ENCODE data around the gene FEM1B.

The FEM1B gene

DNA sequence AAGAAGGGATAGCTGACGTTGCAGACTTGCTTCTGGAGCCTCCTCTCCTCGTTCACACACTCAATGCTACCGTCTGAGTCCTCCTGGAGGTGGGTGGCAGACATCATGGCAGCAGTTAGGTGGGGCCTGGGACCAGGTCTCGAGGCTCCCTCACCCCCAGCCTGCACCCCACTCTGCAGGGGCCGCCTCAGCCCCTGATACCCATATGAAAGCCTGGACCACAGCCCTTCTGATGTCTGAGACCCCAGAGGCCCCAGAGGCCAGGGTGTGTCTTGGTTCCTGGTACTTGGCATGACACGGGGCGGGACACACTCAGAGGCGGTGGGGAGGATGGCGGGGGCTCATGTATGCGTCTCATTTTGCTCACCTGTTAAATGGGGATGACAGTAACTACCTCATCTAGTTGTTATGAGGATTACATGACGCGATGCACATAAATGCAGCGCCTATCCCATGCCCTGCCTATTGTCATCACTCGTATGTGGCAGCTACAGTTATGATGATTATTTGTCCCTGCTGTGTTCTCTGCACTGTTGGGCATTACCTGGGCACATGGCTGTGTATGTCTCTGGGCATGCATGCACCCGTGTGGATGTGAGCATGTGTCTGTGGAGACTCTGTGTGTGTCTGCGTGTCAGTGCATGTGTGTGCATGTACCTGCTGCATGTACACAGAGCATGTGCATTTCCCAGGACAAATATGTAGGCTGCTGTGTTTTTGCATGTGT is 39.9 kb downstream of the FEM1B start:
- no peak for DNase-seq (ENCODE audit: extremely low spot score, insufficient read length, low read depth)
- no peak for FAIRE-seq

GRCh38 chr15:68318008-68318835 is 40.7 kb downstream of the FEM1B start:
- FAIRE-seq (no peak), DNase-seq (ENCODE audit: extremely low spot score, insufficient read length, low read depth) (no peak)

DNA sequence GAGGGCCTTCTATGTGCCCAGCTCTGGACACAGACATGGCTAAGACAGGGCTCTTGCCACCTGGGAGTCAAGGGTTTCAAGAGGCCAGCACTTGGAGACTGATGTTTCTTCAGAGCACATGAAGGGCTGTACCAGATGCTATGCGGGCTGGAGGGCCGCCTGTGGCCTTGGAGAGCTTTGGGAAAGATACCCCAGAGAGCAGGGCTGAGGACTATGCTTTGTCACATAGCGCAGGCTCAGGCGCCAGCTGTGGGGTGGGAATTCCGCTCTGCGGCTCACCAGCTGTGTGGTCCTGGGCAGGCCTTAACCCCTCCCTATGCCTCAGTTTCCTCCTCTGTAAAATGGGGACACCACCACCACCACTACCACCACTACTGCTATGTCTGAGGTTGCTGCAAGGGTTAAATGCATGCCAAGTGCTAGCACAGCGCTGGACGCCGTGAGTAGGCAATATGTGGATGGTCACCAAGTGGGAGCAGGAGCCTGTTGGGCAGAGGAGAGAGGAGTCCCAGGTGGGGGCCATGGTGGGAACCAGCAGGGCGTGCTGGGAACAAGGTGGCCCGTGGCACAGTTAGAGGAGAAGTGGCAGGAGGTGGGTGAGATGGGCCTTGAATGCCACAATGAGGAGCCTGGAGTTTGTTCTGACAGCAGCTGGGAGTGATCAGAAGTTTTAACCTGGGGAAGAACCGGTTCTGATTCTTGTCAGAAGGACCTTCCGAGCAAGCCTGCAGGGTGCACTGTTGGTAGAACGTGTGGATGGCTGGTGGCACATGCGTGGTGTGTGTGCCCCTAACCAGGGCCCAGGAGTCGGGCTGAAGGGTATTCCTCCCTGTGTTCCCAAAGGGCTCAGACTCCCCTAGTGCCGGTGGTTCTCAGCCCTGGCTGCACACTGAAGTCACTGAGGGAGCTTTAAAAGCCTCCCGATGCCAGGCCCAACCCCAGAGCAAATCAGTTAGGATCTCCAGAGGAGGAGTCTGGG is 41.7 kb downstream of the FEM1B start:
- DNase-seq (ENCODE audit: extremely low spot score, insufficient read length, low read depth) (no peak), FAIRE-seq (no peak)

- FAIRE-seq (no peak), DNase-seq (ENCODE audit: extremely low spot score, insufficient read length, low read depth) (no peak)
Measured at GRCh38 chr15:68319997-68320396, 42.5 kb downstream of the FEM1B start.

DNA sequence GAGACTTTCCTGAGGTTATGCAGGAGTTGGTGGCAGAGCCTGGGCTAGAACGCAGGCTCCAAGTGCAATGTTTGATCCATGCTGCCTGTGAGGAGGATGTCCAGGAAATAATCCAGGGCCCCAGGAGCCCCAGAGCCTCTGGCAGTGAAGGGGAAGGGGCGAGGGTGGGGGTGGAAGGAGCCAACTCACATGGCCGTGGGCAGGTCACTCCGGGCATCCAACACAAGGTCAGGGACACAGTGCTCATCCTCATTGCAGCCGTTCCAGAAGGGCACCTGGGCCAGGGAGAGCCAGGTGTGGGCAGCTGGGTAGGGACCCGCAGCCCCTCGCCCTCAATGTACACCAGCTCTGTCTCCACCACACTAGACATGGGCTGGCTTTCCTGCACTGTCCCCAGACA is 43.7 kb downstream of the FEM1B start:
- FAIRE-seq = no peak

DNA sequence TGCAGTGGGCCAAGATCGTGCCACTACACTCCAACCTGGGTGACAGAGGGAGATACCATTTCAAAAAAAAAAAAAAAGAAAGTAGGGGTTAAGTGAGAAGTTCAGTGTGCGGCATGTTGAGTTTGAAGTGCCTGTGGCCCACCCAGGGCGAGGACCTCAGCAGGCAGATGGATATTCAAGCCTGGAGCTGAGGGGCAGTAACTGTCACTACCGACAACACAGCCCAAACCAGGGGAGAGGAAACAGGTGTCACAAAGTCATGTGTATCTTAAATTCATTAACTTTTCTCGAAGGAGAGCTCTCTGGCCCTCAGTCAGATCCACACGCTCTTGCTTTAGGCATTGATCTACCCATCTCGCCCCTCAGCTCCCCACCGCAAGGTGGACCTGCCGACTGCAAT is 45.3 kb downstream of the FEM1B start:
- no peak for DNase-seq (ENCODE audit: extremely low spot score, insufficient read length, low read depth)
- FAIRE-seq = no peak

More for the DNA sequence above, 43.7 kb downstream of the FEM1B start:
- no peak for DNase-seq (ENCODE audit: extremely low spot score, insufficient read length, low read depth)

DNA sequence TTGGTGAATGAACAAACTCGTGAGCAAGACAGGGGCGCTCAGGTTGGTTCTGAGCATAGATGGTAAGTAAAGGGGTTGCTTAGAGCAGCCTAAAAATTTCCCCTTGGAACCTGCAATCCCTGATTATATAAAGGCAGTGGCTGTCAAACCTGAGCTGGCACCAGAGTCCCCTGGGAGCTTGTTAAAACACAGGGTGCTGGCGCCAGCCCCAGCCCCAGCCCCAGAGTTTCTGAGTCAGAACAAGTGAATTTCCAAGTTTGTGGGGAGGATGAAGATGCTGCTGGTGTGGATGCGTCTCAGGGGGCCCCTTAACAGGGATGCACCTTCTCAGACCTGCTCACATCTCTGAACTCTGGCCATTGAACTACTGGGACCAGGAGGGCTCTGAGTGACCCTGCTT is 48.2 kb downstream of the FEM1B start:
- FAIRE-seq (no peak), DNase-seq (ENCODE audit: extremely low spot score, insufficient read length, low read depth) (no peak)

- DNase-seq (ENCODE audit: extremely low spot score, insufficient read length, low read depth) (no peak), FAIRE-seq (no peak)
Measured at GRCh38 chr15:68326711-68327354, 49.3 kb downstream of the FEM1B start.

DNA sequence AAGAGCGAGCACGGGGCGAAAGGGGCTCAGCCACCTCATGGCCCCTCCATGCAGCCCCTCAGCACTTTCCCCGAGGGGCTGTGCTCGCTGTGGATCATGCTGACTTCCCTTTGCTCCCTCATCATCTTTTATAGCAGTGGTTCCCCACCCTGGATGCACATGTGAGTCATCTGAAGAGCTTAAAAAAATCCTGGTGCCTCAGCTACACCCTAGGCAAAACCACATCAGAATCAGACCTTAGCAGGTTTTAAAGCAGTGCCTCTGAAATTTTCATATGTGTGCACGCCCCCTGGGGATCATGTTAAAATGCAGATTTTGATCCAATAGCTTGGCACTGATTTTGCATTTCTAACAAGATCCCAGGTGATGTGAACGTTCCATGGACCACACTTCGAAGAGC is 50.9 kb downstream of the FEM1B start:
- DNase-seq (ENCODE audit: extremely low spot score, insufficient read length, low read depth) (no peak), FAIRE-seq (no peak)

- no peak for FAIRE-seq
- DNase-seq (ENCODE audit: extremely low spot score, insufficient read length, low read depth) = no peak
Measured at GRCh38 chr15:68328964-68329363, 51.4 kb downstream of the FEM1B start.

DNA sequence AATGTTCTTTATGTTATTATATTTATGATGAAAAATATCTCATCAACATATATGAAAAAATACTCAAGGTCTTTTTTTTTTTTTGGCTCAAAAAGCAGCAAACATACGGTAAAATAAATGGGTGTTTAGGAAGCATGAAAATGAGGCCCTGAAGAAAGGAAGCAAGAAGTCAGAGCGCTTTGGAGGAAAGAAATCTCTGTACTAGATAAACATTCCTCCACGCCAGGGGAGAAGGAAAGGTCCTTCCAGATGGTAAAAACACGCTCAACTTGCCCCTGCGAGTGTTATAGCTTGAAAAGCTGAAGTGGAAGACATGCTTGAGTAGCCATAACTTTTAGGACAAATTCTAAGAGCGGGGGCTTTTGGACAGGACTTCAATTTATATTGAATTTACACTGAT is 52.9 kb downstream of the FEM1B start:
- FAIRE-seq = no peak
- no peak for DNase-seq (ENCODE audit: extremely low spot score, insufficient read length, low read depth)

DNA sequence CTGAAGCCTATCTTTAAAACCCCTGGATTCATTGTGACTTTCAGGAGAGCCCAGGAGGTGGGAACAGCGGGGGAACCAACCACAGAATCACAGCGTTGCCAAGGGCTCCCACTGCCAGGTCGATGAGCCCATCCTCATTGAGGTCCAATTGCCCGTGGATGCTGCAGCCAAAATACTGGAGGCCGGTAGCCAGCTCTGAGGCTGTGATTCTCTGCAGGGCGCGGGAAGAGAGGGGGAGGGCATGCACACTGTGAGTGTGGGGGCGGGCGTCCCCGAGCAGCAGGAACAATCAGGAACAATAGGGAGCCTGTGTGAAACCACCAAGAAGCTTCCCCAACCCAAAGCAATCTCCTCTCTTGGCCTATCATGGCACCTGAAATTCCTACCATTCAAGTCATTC is 53.4 kb downstream of the FEM1B start:
- no peak for FAIRE-seq

DNA sequence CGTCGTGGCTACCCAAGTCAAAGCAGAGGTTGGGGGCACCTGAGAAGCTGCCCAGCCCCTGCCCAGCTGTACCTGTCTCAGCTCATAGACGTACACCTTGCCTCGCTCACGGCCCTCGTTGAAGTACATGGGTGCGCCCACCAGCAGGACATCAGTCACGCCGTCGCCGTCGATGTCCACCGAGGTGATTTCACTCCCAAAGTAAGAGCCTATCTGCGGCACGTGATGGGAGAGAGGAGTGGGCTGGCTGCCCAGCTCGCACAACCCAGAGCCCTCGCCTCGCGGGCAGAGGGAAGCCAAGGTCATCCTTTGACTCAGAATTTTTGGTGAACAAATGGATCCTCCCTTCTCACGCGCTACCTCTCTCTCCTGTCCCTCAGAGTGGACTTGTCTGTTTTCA is 54.7 kb downstream of the FEM1B start:
- no peak for FAIRE-seq

More for the DNA sequence above, 53.4 kb downstream of the FEM1B start:
- no peak for DNase-seq (ENCODE audit: extremely low spot score, insufficient read length, low read depth)

DNA sequence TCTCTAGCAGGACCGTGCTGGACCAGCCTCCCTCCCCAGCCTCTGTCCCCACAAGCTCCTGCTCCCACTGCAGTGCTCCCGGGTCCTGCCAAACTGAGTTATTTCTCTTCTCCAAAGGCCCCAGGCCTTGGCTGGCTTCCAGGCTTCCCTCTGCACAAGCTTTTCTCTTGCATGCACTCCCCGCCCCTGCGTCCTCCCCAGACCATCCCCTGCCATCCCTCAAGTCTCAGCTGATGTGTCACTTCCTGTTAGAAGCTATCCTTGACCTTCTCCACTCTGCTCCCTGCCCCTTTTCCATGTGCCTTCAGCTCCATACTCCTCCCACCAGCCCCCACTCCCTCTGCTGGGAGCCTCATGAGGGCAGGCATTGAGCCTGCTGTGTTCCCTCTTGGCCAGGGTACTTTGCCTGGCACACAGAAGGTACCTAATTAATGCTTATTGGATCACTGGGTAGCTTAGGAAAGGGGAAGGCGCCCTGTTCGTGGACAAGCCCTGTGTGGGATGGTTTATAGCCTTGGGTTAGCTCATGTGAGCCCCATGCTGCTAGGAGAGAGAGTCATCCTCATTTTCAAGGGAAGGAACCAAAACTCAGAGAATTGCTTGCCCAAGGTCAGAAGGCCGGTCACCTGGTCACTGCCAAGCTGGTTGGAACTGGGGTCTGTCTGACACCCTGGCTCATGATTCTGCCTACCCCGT is 56.4 kb downstream of the FEM1B start:
- FAIRE-seq (no peak), DNase-seq (ENCODE audit: extremely low spot score, insufficient read length, low read depth) (no peak)

More for the DNA sequence above, 54.7 kb downstream of the FEM1B start:
- DNase-seq (ENCODE audit: extremely low spot score, insufficient read length, low read depth) = no peak

DNA sequence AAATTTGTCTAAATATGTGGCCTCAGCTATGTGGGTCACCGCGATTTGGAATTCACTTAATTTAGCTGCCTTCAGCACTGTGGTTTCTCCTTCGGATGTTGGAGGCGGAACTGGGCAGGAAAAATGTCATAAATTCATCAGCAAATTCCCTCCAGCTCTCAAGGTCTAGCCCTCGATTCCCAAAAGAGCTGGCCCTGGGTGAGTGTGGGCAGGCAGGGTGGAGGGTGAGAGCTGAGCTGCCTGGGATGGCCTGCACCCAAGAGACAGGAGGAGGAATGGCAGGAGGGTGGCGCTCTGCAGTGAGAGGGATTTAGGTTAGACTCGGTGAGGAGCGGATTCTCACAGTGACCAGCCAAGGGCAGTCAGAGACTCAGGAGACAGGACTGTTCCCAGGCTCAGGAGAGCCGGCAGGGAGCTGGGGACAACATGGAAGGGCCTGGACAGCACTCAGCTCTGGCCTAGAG is 57.1 kb downstream of the FEM1B start:
- no peak for FAIRE-seq
- no peak for DNase-seq (ENCODE audit: extremely low spot score, insufficient read length, low read depth)

DNA sequence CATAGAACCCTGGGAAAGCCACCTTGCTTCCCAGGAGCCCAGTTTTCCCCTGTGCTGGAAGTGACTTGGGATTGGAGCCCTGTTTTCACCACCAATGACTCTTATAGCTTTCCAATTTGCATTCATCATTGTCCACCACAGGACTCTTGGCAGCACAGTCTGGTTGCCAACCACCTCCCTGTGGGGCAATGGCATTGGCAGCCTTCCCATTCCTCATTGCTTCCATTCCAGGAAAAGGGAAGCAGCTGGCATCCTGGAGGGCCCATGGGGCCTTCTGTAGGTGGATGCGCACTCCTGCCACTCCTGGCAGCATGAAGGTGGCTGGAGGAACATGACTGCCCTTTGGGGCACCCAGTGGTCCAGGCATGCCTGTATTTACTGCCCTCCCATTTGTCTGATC is 57.7 kb downstream of the FEM1B start:
- DNase-seq (ENCODE audit: extremely low spot score, insufficient read length, low read depth) (no peak), FAIRE-seq (no peak)

DNA sequence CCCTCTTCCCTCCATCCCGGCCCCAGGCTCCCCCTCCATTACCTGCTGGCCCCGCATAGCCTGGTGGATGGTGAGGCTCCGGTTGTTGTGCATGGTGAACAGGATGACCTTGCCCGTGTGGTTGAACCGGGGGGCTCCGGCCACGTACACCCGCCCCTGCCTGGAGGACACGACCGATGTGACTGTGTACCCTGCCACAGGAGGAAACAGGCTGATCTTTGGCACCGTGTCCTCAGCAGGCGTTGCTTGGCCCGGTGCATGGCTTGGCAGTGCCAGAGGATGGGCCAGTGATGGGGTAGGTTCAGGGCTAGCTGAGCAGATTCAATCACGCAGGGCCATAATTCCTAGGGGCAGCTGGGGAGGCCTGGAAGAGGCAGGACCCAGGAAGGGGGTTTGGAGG is 58.1 kb downstream of the FEM1B start:
- FAIRE-seq (no peak), DNase-seq (ENCODE audit: extremely low spot score, insufficient read length, low read depth) (no peak)

- FAIRE-seq (no peak), DNase-seq (ENCODE audit: extremely low spot score, insufficient read length, low read depth) (no peak)
Measured at GRCh38 chr15:68336516-68336915, 59.0 kb downstream of the FEM1B start.

DNA sequence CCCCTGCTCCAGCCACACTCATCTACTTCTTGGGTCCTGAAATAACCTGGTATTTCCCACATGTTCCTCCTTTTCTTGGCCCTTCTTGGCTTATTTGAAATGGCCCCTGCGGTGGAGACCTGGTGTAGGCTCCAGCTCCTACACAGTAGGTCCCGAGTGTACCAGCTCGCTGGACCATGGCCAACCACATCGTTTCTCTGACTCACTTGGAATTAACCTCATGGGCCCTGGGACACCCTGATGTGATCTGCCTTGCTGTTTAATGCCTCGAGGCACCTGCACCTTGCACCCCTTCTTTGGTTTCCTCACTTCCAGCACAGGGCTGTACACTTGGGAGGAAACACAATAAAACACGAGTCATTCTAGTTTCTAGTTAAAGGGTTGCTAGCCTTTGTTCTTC is 60.3 kb downstream of the FEM1B start:
- DNase-seq (ENCODE audit: extremely low spot score, insufficient read length, low read depth) = no peak

More for the DNA sequence above, 60.3 kb downstream of the FEM1B start:
- no peak for FAIRE-seq

All from GM18507 (cell line).